SIG-M5 treated with dmso at 0.1 percent for 504 hours (cell line): ENCODE measurements around the gene HAPLN2.

Source experiments
- DNase-seq: peaks from one replicate; lab custom pipeline; 2025; ENCODE audit not compliant: unreplicated experiment; lab: John Stamatoyannopoulos, UW

Gene HAPLN2

DNA sequence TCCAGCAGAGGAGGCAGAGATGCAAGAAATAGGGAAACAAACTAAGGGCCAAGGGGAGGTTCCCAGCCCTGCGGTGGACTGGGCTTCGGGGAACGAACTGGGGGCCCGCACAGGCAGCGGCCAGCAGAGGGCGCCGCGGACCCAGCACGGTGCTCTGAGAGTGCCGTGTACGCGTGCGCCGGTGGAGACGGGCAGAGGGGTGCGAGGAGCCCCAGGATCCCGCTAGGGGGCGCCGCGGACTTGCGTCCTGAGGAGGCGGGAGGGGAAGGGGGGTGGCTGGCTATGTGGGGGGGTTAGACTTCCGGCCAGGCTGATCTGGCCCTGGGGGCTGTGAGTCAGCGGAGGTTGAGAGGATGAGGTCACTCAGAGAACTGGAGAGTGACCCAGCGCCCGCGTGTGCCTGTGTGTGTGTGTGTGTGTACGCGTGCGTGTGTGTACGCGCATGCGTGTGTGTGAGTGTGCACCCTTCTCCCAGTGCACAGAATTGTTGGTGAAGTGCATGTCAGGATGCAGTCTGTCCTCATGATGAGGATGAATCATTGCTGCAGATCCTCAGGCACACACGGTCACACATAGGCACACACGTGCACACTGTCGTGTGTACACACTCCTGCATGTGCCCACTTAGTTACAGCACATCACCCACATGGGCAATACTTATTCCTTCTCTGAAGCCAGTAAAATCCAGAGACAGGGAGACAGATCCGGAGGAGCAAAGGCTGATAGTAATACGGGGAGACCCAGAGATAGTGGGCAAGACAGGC lies 41.0 kb downstream of the HAPLN2 start:
- DNase-seq = peak; percentile 91

GRCh38 chr1:156660752-156661112 lies 41.5 kb downstream of the HAPLN2 start:
- DNase-seq = no peak

DNA sequence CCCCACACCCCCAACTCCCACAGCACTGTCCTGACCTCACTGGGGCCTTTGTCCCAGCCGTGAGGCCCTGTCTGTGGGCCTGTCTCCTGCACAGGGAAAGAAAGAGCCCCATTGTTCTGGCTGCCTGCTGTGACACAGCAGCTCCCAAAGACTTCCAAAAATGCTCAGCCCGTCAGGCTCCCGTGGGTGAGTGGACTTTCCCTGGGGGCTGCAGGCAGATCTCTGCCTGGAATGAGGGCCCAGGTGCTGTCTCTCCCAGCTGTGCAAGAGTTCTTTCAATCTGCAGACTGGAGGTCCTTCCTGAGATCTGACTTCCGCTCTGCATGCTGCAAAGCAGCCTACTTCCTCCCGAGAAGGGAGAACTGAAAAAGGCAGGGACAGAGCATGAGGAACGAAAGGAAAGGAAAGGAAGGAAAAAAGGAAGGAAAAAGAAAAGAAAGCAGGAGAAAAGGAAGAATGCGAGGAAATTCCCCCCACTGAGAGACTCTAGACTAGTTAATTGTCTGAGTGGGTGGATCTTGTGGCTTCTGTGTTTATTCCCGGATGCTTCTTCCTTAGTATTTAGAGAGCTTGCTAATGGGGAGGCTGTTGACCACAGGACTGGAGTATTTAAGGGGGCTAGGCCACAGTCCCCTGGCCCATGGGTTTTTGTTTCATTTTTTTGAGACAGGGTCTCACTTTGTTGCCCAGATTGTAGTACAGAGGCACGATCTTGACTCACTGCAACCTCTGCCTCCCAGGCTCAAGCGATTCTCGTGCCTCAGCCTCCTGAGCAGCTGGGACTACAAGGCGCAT lies 43.0 kb downstream of the HAPLN2 start:
- peak; percentile 36 for DNase-seq

DNA sequence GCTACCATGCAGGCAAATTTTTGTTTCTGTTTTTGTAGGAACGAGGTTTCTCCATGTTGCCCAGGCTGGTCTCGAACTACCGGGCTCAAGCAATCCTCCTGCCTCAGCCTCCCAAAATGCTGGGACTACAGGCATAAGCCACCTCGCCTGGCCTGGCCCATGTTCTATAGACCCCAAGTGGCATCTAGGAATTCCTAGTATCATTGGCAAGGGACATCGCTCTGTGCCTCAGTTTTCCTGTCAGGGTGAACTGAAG lies 43.5 kb downstream of the HAPLN2 start:
- DNase-seq = no peak

- DNase-seq = no peak
Observed at GRCh38 chr1:156663178-156663577, 44.0 kb downstream of the HAPLN2 start.

DNA sequence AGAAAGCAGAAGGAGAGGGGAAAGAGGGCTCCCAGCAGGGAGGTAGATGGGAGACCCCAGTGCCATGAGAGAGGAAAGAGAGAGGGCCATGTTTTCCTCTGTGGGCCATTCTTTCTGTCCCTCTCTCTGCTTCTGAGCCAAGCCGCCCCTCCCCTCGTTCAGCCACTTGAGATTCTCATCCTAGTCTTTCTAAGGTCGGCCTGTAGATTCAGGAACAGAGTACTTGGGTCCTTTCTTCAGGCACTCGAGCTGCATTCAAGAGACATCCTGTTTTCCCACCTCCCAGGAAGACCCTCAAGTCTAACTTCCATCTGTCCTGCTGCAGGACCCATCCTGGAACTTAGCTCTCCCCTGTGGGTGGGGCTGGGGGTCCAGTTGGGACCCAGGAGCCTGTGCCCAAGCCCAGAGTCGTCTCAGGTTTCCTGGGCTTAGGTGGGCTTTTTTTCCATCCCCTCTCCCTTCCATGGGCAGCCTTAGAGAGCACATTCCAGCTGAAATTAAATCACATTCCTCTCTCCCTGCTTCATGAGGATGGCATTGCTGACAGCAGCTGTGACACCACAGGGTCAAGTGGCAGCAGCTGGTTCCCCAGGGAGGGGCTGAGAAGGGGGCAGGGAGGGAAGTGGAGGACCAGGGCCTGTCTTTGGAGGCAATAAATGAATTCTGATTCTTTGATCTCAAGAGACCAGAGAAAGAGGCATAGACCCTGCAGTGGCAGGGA lies 45.0 kb downstream of the HAPLN2 start:
- no peak for DNase-seq

DNA sequence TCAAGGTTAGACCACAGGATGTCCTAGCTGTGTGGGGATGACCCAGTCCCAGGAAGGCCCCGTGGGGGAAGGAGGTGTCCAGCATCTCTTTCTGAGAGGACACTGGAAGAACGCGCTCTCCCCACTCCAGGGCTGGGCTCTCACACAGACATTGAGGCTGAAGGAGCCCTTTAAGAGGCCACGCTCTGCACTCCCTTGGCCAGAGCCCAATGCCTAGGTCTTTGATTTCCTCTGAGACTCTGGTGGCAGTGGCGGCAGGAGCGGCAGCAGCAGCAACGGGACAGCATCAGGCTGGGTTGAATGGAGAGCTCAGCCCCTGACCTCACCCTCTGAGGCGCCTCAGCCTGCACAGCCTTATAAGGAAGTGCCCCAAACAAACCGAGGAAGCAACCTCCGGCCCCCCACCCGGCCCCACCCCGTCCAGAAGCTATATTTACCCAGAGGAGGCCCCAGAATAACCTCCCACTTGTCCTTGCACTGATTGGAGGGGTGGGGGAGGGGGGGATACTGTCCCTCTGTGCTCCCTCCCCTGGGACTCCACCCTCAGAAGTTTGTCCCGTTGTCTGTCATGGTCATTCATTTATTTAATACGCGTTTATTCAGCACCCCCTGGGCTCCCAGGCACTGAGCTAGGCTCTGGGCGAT lies 45.7 kb downstream of the HAPLN2 start:
- DNase-seq = peak; percentile 28

DNA sequence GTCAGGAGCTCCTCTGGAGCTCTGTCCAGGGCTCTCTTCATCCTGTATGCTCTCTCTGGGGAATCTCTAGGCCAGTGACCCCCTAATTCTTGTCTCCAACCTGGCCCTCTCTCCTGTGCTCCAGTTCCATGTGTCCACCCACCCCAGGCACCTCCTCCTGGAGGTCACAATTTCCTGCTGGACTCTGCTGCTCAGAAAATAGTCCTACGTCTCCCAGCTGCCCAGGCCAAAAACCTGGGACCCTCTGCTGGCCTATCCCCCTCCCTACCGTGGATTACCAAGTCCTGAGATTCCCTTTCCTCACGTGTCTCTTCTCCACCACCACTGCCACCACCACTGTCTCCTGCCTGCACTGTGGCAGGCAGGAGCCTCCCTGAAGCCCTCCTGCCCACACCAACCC lies 46.3 kb downstream of the HAPLN2 start:
- no peak for DNase-seq

- DNase-seq = no peak
Observed at GRCh38 chr1:156666862-156667609, 47.8 kb downstream of the HAPLN2 start.

DNA sequence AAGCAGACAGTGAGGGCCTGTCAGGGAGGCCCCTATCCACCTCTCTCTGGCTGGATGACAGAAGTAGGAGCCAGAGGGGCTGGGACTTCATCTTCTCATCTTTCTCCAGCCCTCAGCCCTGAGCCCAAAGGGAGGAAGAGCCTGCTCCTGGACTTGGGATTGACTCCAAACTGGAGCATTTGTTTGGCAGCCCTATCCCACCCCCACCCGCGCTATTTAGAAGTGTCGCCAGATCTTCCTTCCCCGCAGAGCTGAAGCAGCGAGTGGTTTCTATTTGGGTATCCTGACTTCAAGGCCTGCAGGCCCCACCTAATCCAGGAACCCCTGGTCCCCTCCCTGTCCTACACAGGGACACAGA lies 48.4 kb downstream of the HAPLN2 start:
- no peak for DNase-seq

GRCh38 chr1:156667968-156668709 lies 48.9 kb downstream of the HAPLN2 start:
- DNase-seq = no peak

- DNase-seq = no peak
Observed at GRCh38 chr1:156668801-156669637, 49.8 kb downstream of the HAPLN2 start.

DNA sequence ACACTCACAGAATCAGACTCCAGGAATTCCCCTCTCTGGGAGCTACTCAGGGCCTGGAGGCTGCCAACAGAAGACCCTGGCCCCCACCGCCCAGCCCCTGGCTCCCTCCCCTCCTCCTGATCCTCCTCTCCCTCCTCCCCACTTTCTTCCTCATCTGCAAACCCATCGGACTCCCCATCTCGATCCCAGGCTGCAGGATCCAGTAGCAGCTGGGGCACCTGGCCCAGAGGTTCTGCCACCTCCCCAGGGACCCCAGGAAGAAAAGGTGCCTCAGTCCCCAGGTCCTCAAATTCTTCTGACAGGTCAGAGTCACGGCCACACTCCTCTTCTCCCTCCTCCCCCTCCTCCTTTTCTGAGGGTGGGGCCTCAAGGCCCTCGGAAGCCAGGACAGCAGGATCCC lies 50.6 kb downstream of the HAPLN2 start:
- DNase-seq = no peak

GRCh38 chr1:156670359-156670758 lies 51.1 kb downstream of the HAPLN2 start:
- DNase-seq = no peak

- no peak for DNase-seq
Observed at GRCh38 chr1:156670791-156671190, 51.6 kb downstream of the HAPLN2 start.

- no peak for DNase-seq
Observed at GRCh38 chr1:156671804-156672203, 52.6 kb downstream of the HAPLN2 start.

DNA sequence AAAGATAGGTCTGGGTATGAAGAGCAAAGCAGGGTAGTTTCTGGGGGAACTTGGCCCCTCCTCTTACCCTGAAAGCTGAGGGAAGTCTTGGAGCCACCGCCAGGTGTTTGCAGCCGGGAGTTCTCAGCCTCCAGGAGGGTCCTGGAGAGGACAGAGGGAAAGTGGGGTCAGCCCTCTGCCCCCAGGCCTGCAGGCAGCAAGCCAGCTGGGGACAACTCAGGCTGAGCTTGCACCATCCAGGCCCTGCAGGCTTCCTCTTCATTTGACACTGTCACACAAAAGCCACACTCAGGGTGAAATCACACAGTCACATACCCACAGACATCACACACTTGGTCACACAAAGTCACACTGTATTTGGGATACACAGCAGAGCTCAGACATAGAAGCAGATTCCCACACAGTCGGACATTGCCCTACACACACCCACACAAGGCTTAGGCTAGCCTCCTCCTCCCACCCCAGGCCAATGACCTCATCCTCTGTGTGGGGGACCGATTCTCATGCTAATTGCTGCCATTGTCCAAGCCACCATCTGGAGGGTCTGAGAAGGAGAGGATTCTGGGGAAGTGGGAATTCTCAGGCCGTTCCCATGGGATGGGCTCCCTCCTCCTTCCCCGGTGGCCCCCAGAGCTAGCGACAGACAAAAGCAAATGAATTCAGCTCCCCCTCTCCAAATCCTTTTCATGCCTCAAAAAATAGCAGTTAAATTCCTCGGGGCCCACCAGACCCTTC lies 54.3 kb downstream of the HAPLN2 start:
- no peak for DNase-seq
